ENCODE data around the gene CETN1. TPM values are rescaled to one million over a fixed set of nuclear protein-coding genes. Genes with fewer than 3 reads are reported as not detected.

Gene CETN1
- total and polyA plus RNA-seq, 2 of the 13 experiments (the other 11 are each of a cell fraction or from before 2014, with no cell fraction given): not detected

GRCh38 chr18:598124-598589 lies 18.0 kb downstream of the CETN1 start:
- Histone ChIP-seq H3K9me3 (ENCODE audit: low read length) (no peaks in the 10 kb centered on the region), H3K4me3 (replicated peaks in 1 of 3; ENCODE audit: insufficient read depth in 1 of 3, low read depth in 2 of 3, low read length in 3 of 3) (no peak overlapping the region), H2AFZ (ENCODE audit: low read length) (no peak overlapping the region), H3K36me3 (replicated peaks in 1 of 2; ENCODE audit: control insufficient read depth in 1 of 2, insufficient read depth in 2 of 2, low read length in 2 of 2) (no peaks in the 10 kb centered on the region), H3K4me1 (ENCODE audit: insufficient read depth, low read length) (peaks cover 16% of the 10 kb centered on the region), H3K27ac (ENCODE audit: extremely low read length, insufficient read depth, low read length) (no peak overlapping the region), H4K20me1 (ENCODE audit: insufficient read depth, low read length) (no peaks in the 10 kb centered on the region), H3K4me2 (ENCODE audit: low read depth, low read length) (no peak overlapping the region), H3K9ac (ENCODE audit: insufficient read depth, low read depth, low read length) (no peak overlapping the region), H3K27me3 (ENCODE audit: control insufficient read depth in 1 of 2, insufficient read depth in 2 of 2, low read length in 2 of 2) (0 out of 5 replicates have a peak, but pooled peaks cover 0 to 3% of the 10 kb centered on the region in 2 experiments), H3K79me2 (ENCODE audit: insufficient read depth, low read length) (no peaks in the 10 kb centered on the region)
- TF ChIP-seq JDP2 (CRISPR knock-in tag; IDR thresholded peaks at IDR 0.05; ENCODE audit: borderline replicate concordance): no peak
- TF ChIP-seq ZNF232 (CRISPR knock-in tag; IDR thresholded peaks at IDR 0.05; ENCODE audit: borderline replicate concordance): no peak
- no peak for TF ChIP-seq CREM (IDR thresholded peaks at IDR 0.05)
- TF ChIP-seq CREM (CRISPR knock-in tag; IDR thresholded peaks at IDR 0.05): no peak
- no peak for TF ChIP-seq ZNF567 (CRISPR knock-in tag; IDR thresholded peaks at IDR 0.05; ENCODE audit: borderline replicate concordance)
- TF ChIP-seq ZNF24 (IDR thresholded peaks at IDR 0.05): no peak
- no peak for TF ChIP-seq ZMYM3 (CRISPR knock-in tag; IDR thresholded peaks at IDR 0.05)
- no peak for TF ChIP-seq MTA1 (CRISPR knock-in tag; IDR thresholded peaks at IDR 0.05; ENCODE audit: borderline replicate concordance)
- TF ChIP-seq ZNF354B (CRISPR knock-in tag; IDR thresholded peaks at IDR 0.05): no peak
- no peak for TF ChIP-seq LRRFIP1 (CRISPR knock-in tag; conservative IDR thresholded peaks at IDR 0.05)
- no peak for TF ChIP-seq ZNF746 (CRISPR knock-in tag; IDR thresholded peaks at IDR 0.05)
- TF ChIP-seq IRF9 (CRISPR knock-in tag; IDR thresholded peaks at IDR 0.05; ENCODE audit: borderline replicate concordance): no peak
- BruUV-seq (replicated peaks): no TSS peak
- POLR2A ChIA-PET: no interaction called here
- CTCF ChIA-PET (ENCODE audit: low intra/inter-chr PET ratio, low total read pairs): no interaction called here
- in situ Hi-C loops (cut with HindIII; ENCODE audit: extremely low pct_ligation_motif_present, low pct_unique_long_range_greater_than_20kb): no loop called here
- FAIRE-seq (no peak), ATAC-seq (no peak), DNase-seq (ENCODE audit: low spot score) (no peak)
- intact Hi-C loops (cut with micrococcal nuclease; ENCODE audit: unreplicated experiment): no loop called here
- WGBS (ENCODE audit: low lambda C conversion rate): 51% methylated on average over 5 of the region's 6 CpGs

Measured in HepG2 (cell line).